Right lobe of liver (tissue), 6 donors: ENCODE measurements around the gene BMP5. TPM values are rescaled to one million over a fixed set of nuclear protein-coding genes. Genes with fewer than 3 reads are reported as not detected.

Experiments used
- ATAC-seq, 4 donors: fragments of 200-7000 bp; cut with Tn5 transposase; one replicate each; pipeline ENCODE4 v1.9.1; 2020; ENCODE audit warnings: mild to moderate bottlenecking in 4 of 4, moderate library complexity in 4 of 4
- DNase-seq, 3 donors: peaks; one replicate each; pipeline ENCODE4 v3.0.0-alpha.2; 2020
- H3K27ac ChIP-seq, 3 donors: fragments of 200-600 bp; one replicate each; pipeline ENCODE4 v1.8.0; 2022
- H3K27me3 ChIP-seq, 2 donors: fragments of 200-600 bp; one replicate each; pipeline ENCODE4 v1.8.0; 2022
- H3K36me3 ChIP-seq, 4 donors: fragments of 200-600 bp; sonication (generic) in 1 of 4; one replicate each; pipeline versions ENCODE4 v1.5.1 to v1.8.0; 2017 to 2022; ENCODE audit warnings: control low read depth in 1 of 4
- H3K4me1 ChIP-seq, 4 donors: fragments of 200-600 bp; sonication (generic) in 1 of 4; one replicate each; pipeline versions ENCODE4 v1.5.1 to v1.8.0; 2017 to 2022; ENCODE audit warnings: control low read depth in 1 of 4
- H3K4me3 ChIP-seq, 3 donors: fragments of 200-600 bp; one replicate each; pipeline ENCODE4 v1.8.0; 2022
- H3K9me3 ChIP-seq, 4 donors: fragments of 200-600 bp; sonication (generic) in 1 of 4; one replicate each; pipeline versions ENCODE4 v1.5.1 to v1.8.0; 2017 to 2022; ENCODE audit warnings: control low read depth in 1 of 4
- POLR2A ChIP-seq: fragments of 450-650 bp; IDR thresholded peaks from one replicate; pipeline ENCODE4 v1.6.1; 2017; ENCODE audit warnings: antibody characterized with exemption, mild to moderate bottlenecking
- WGBS: methylation state at CpG from one replicate; pipeline ENCODE4 v1.1.6; 2018; ENCODE audit warnings: low coverage, low lambda C conversion rate; ENCODE audit not compliant: insufficient coverage; ENCODE audit errors: missing lambda C conversion rate; 5-methylcytosine and 5-hydroxymethylcytosine counted together
- intact Hi-C, 2 donors: fragments of 100-400 bp; cut with DNase I; formaldehyde crosslinking; loops; one replicate each; pipeline versions ENCODE4 v1.11.2 to v1.14.1; 2022
- total RNA-seq, 6 experiments: library from RNA; depleted of rRNA in 2 of 6; stranded (reverse); fragments of >200 nt in 2 of 6; fragmentation: NEBNext Ultra II Directional in 3 of 6; extraction: Animal tissue kit (Norgen Biotek cat#: 25700) in 3 of 6; gene quantifications; one replicate each; pipeline versions ENCODE4 v1.1.0 to v1.2.4, GENCODE V29; 2016 to 2023
- TF ChIP-seq, protein P1 (sequence below), 4 donors: fragments of 200-600 bp in 3 of 4; fragments of 450-650 bp in 1 of 4; IDR thresholded peaks; one replicate each; pipeline versions ENCODE4 v1.5.1 to v1.8.0; 2016 to 2022; ENCODE audit warnings: antibody characterized with exemption in 4 of 4, mild to moderate bottlenecking in 2 of 4
- donor health status: DM: no; HTN: yes; CAD: no.
- donor health status: DM: no; HTN: no; CAD: no.
- donor health status: DM: no; HTN: no; CAD: no.
- donor health status: DM: no; HTN: yes; CAD: no.
- donor health status: DM: no; HTN: yes; CAD: no.

The BMP5 gene
- total RNA-seq, 6 experiments from 2014 or later, result 0.18 to 0.95 (median 0.49) TPM

DNA sequence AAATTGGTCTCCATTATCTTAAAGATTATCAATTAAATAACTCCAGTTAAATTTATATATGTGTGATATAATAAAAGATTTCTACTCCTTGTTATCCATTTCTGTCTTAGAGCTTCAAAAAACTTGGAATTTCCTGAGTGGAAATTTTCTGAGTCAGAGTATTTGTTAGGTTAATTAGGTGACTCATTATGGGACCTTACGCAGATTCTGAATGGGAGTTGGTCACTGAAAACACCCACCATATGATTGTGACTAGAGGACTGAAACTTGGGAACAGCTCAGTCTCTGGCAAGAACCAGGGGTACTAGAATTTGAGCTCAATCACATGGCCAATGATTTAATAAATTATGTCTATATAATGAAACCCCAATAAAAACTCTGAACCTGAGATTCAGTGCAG, 171.0 kb downstream of the BMP5 start:
- Histone ChIP-seq H3K27me3 (no peaks in the 10 kb centered on the region), H3K4me1 (no peaks in the 10 kb centered on the region), H3K4me3 (no peak overlapping the region), H3K9me3 (no peaks in the 10 kb centered on the region), H3K27ac (no peak overlapping the region), H3K36me3 (no peaks in the 10 kb centered on the region)
- no peak for ATAC-seq
- TF ChIP-seq, protein P1, sequence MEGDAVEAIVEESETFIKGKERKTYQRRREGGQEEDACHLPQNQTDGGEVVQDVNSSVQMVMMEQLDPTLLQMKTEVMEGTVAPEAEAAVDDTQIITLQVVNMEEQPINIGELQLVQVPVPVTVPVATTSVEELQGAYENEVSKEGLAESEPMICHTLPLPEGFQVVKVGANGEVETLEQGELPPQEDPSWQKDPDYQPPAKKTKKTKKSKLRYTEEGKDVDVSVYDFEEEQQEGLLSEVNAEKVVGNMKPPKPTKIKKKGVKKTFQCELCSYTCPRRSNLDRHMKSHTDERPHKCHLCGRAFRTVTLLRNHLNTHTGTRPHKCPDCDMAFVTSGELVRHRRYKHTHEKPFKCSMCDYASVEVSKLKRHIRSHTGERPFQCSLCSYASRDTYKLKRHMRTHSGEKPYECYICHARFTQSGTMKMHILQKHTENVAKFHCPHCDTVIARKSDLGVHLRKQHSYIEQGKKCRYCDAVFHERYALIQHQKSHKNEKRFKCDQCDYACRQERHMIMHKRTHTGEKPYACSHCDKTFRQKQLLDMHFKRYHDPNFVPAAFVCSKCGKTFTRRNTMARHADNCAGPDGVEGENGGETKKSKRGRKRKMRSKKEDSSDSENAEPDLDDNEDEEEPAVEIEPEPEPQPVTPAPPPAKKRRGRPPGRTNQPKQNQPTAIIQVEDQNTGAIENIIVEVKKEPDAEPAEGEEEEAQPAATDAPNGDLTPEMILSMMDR (IDR thresholded peaks at IDR 0.05), result no peak
- no peak for TF ChIP-seq POLR2A
- intact Hi-C loops, result no loop called here
- DNase-seq, result no peak
- WGBS, result 56% methylated on average over 1 of the region's 1 CpG
